IPS-NIHi7 (cell line): ENCODE data around the gene BBS5.
"Not testable (repeated sequence)": the region's sequence is repeated elsewhere in the genome, so short reads cannot be mapped to it uniquely, and the experiment has no call there.

Source experiments
- DNase-seq: peaks from one replicate; pipeline ENCODE4 v3.0.0; 2012; ENCODE audit warnings: mixed read lengths; ENCODE audit errors: extremely low spot score

BBS5 gene

DNA sequence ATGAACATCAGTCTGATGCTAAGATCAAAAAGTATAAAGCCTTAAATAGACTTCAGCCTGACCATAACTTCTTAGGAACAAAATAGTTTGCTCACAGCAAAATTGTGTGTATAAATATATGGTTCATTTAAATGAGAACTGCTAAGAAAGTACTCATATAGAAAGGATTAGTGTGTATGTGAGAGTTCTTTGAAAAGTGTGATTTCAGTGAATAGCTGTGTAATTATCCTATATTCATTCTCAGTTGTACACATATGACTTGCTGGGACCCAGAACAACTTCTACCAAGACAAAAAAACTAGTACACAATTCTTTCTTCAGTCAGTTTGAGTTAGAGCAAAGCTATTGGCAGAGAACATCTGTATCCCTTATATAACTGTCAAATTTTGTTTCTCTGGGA is 7.2 kb downstream of the BBS5 start:
- DNase-seq = no peak

DNA sequence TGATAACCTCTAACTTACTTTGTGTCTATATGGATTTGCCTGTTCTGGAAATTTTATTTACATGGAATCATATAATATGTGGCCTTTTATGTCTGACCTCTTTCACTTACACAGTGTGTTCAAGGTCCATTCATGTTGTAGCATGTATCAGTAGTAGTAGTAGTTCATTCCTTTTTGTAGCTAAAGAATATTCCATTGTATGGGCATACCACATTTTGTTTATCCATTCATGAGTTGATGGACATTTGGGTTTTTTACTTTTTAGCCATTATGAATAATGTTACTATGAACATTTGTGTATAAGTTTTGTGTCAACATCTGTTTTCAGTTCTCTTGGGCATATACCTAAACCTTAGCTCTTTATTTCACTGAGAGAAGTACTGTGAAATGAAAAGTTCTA is 11.5 kb downstream of the BBS5 start:
- DNase-seq = no peak

DNA sequence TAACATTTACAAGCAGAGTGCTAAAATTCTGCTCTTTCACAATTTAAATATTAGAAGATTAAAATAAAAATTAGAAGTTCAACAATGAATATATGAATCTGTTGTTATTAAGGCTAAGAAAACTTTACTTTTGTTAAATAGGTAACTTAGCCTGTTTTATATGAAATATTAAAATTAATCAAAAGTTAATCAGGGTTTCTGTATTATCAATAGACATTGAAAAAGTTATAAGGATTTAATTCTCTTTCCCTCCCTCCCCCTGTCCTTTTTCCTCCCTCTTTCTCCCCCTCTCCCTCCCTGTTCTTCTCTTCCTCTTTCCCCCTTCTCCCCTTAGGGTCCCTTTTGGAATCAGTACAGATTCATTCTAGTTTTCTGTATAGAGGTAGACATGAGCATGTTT is 12.1 kb downstream of the BBS5 start:
- no peak for DNase-seq

DNA sequence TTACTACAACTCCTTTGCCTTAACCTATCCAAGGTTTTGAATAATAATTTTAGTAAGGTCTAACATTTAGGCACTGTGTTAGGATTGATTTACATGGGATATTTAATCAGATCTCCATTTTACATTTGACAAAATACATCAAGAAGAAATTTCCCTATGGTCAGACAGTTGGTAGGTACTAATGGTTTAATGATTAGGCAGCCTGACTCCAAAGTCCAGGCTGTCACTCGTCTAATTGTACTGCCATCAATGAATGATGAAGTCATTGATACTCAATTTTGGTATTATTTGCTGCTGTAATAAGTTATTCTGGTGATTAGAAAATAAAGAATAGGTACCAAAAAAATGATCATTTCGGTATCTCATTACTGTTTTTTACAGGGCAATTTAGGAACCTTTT is 14.1 kb downstream of the BBS5 start:
- no peak for DNase-seq

DNA sequence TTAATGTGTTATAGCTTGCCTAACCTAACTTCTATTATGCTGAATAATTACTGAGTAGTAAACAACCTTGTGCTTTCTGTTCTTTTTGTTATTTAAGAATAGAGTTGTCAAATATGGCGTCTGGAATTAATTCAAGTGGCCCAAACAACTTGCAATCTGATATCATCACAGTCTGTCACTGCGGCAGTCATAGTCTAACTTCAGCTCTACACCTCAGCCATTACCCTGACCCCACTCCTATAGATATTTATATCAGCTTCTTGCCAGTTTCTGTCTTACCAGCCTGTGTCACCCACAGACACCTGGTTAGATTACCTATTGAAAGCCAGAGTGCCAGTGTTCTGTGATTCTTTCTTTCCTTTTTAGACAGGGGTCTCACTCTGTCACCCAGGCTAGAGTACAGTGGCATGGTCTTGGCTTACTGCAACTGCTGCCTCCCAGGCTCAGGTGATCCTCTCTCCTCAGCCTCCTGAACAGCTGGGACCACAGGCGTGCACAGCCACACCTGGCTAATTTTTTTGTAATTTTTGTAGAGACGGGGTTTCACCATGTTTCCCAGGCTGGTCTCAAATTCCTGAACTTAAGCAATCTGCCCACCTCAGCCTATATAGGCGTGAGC is 16.1 kb downstream of the BBS5 start:
- no peak for DNase-seq

DNA sequence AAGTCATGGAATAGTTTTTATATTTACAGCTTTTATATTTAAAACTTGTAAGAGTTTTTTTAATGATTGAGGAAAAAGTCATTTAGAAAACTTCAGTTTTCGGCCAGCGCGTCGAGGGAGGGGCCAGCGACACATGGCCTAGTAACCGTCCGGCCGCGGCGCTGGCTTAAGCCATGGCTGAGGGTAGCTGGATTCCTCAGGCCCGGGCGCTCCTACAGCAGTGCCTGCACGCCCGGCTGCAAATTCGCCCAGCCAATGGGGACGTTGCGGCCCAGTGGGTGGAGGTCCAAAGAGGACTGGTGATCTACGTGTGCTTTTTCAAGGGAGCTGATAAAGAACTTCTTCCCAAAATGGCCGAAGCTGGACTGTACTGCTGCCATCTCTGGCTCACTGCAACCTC is 25.4 kb downstream of the BBS5 start:
- DNase-seq = no peak

DNA sequence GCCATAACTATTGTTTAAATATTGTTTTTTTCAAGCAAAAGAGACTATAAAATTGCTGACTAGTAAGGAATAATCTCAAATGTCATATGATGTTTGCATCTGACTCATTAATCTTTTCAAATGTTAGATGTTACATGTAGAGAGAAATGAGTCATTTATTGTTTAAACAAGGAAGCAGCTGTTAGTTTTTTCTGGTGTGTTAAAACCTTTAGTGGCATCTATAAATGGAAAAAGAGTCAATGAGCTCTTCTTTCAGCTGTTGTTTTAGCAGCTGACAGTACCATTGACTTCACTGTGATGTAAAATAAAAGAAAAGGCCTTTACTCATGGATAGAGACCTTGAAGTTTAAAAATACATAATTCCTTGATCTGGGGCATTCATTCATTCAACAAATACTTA is 28.4 kb downstream of the BBS5 start:
- no peak for DNase-seq

DNA sequence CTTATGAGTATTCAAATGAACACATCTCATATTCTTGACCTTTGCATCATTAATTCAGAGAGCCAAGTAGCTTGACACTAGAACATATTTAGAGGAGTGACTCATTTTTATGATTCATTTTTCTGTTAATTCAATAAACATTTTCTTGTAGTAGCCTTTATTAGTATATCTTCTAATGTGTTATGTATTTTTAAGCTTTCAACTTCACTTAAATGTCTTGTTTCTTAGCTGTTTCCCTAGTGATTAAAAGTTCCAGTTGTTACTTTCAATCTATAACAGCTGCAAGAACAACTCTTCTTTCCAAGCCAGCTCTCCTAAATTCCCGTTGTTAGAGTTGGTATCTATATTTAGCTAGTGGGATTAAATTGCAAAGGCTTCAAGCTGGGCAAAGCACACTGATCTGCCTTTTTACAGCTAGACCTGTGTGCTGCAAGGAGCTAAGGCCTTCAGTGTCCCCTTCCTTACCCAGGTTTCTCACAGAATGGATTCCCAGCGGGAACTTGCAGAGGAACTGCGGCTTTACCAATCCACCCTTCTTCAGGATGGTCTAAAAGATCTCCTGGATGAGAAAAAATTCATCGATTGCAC is 30.1 kb downstream of the BBS5 start, which contains the start of gene KLHL41:
TSS of gene KLHL41 (plus strand) at position 405 of the 588 bp plus-strand sequence. CDS start at position 482, 77 bp downstream.
- peak; percentile 18 for DNase-seq

DNA sequence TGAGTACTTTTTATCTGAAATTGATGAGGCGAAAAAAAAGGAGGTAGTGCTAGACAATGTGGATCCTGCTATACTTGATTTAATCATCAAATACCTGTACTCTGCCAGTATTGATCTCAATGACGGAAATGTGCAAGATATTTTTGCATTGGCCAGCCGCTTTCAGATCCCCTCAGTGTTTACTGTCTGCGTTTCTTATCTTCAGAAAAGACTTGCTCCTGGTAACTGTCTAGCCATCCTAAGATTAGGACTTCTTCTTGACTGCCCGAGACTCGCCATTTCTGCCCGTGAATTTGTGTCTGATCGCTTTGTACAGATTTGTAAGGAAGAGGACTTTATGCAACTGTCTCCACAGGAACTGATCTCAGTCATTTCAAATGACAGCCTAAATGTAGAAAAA is 30.7 kb downstream of the BBS5 start:
- DNase-seq = no peak

DNA sequence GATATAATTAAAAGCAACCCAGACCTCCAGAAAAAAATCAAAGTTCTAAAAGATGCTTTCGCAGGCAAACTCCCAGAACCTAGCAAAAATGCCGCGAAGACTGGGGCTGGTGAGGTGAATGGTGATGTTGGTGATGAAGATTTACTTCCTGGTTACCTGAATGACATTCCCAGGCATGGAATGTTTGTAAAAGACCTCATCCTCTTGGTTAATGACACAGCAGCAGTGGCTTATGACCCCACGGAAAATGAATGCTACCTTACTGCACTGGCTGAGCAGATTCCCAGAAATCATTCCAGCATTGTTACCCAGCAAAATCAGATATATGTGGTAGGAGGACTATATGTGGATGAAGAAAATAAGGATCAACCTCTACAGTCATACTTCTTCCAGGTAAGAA is 31.2 kb downstream of the BBS5 start:
- no peak for DNase-seq

DNA sequence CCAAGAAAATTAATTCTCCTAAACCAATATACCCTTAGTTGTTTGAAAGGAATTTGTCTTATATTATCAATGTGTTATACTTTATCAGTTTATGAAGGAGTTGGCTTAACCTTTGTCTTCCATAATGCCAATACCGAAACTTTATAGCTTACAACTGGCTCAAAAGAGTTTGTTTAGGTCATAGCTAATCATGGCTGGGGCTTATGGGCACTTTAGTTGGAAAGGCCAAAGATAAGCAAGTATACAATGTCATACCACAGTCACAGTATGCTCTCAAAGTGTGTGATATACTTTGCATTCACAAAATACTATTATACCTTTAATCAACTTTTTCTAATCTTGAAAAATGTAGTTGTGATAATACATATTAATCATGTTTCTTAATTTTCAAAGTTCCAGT is 32.5 kb downstream of the BBS5 start:
- DNase-seq = no peak

DNA sequence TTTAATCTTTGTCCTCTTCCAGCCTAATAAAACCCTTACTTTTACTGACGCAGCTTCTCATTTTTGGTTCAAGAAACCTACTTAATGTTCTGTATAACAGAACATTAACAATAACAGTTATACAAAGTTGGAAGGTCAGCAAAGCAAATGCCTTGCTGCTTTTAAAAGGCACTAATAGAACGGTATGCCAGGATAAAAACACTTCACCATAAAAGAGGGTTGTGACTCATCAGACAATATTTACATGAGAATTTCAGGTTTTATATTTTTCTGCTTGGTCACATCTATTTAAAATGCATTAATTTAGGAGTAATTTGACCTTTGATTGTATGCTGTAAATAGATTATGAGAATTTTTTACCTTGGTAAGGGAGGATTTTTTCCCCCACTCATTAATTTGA is 33.2 kb downstream of the BBS5 start:
- no peak for DNase-seq

DNA sequence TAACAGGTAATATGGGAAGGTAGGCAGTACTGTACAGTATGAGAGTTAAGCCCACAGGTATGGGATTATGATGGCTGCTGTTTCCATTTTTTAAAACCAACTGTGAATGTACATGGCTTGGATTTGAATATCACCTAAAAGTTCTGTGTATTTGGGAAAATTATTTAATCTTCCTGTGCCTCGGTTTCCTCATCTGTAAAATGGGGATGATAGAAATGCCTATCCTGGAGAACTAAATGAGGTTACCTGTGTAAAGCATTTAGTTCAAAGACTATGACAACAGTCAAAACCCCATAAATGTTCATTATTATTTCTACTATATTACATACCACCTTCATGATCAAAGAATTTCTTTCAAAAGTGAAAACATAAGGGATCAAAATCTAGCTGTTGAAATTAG is 33.8 kb downstream of the BBS5 start:
- DNase-seq = no peak

DNA sequence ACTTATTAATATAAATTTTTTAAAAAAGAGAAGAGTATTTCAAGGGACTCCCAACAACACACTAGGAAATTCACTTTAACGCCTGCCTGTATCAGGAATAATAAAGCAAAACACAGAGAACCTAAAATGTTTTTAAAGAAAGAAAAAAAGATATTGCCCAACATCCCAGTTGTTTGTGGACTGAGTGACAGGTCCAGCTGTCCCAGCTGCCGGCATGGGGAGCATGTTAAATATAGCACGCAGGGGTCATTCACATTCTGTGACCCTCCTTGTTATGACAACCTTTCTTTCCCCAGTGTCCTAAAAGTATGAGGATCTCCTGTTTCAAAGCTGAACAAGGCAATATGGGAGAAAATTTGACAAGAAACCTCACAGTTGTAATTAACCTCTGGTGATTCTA is 34.6 kb downstream of the BBS5 start:
- DNase-seq = no peak

DNA sequence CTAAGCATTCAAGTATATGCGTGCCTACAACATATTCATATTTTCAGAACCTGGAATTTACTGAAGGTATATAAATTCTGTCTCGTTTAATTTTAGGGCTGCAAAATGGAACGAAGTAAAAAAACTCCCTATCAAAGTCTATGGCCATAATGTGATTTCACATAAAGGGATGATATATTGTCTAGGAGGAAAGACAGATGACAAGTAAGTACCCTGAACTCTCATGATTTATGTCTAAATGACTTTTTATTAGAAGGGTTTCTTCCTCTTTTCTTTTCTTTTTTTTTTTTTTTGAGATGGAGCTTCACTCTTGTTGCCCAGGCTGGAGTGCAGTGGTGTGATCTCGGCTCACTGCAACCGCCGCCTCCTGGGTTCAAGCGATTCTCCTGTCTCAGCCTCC is 35.5 kb downstream of the BBS5 start:
- DNase-seq = not testable (repeated sequence)

DNA sequence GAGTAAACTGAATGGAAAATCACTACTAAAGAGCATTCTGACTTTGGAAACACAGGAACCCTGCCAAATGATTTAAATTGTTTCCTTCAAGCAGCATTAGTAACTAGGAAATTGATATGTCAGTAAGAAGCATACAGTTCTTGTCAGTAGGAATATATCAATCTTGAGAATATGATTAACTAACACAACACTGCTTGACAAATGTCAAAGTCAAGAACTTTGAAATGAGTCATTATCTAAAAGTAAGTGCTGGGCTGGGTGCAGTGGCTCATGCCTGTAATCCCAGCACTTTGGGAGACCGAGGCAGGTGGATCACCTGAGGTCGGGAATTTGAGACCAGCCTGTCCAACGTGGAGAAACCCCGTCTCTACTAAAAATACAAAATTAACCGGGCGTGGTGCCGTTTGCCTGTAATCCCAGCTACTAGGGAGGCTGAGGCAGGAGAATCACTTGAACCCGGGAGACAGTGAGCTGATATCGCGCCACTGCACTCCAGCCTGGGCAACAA is 37.2 kb downstream of the BBS5 start:
- DNase-seq = not testable (repeated sequence)

DNA sequence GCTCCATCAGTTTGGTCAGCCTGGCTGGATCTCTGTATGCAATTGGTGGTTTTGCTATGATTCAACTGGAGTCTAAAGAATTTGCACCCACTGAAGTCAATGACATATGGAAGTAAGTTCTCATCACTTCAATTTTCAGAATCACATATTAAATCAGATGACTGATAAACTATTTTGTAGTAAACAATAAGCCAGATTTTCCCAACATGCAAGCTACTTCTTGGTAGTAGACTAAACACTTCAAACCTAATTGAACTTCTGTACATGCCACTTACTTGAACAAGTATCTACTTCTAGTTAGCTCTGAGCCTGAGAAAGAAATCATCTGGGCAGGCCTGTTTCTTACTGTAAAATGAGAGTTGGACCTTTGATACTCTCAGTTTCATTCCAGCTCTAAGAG is 41.6 kb downstream of the BBS5 start:
- DNase-seq = no peak

DNA sequence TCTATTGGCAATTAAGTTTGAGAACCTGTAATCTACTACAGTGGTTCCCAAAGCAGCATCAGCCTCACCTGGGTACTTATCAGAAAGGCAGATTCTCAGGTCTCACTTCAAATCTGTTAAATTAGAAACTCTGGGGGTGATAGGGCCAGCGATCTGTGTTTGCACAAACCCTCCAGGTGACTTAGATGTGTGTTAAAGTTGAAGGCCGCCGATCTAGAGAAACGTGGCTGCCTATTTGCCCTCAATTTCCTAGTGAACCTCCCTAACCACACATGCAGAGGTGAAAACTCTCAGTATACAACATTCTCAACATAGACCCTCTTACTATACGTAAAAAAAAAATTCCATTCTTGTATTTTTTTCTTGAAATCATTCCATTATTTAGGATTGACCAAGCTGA is 44.4 kb downstream of the BBS5 start:
- no peak for DNase-seq

DNA sequence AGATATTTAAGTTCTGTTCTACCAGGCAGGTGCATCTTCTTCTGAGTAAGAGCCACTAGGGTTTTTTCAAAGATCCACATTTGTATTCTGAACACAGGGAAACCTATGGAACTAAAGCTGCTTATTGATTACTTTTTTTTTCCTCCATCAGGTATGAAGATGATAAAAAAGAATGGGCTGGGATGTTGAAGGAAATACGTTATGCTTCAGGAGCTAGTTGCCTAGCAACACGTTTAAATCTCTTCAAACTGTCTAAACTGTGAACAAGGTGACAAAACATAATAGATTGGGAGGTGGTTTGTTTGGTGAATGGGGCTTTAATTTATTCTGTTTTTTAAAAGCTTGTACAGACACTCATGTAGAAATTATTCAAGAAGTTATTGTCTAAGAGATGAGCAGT is 46.1 kb downstream of the BBS5 start:
- DNase-seq = no peak

DNA sequence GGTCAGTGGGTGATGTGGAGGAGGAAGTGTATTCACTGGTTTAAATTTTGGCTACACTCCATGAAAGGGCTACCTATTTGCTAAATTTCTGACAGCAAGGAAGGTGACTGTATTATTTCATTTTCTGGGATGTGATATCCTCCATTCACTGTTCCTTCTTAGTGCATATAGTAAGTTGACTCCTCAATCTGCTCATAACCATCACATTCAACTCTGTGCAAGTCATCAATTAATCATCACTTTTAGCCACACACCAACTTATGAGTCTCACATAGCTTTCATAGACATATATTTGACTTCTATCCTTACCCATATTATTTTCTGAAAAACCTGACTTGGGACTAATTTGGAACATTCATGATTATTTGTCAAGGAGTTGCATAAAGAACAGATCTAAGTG is 47.2 kb downstream of the BBS5 start:
- DNase-seq = no peak

DNA sequence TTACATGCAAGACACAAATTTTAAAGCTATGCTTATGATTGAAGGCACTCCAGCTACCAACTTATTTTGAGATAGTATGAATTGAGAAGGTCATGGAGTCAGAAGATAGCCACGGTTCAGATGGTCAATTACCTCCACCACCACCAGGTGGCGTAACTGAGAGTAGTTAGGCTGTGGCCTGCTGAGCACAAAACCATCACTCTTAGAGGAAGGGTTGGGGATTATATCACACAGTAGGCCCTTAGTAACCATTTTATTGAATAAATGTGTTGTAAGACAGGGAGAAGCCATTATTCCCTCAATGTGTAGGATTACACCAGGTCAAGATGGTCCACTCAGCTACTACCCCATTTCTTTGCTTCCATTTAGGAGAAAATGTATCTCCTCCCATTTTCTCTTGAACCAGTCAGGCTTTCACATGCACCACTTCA is 49.0 kb downstream of the BBS5 start:
- peak; percentile 73 for DNase-seq

DNA sequence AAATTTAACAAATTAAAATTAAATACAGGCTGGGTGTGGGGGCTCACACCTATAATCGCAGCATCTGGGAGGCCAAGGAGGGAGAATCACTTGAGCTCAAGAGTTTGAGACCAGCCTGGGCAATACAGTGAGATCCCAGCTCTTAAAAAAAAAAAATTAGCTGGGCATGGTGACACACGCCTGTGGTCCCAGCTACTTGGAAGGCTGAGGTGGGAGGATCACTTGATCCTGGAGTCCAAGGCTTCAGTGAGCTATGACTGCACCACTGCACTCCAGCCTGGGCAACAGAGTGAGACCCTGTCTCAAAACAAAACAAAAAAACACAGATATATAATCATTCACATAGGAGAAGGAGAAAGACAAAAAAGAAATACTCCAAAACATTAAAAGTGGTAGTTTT is 60.2 kb downstream of the BBS5 start:
- not testable (repeated sequence) for DNase-seq

DNA sequence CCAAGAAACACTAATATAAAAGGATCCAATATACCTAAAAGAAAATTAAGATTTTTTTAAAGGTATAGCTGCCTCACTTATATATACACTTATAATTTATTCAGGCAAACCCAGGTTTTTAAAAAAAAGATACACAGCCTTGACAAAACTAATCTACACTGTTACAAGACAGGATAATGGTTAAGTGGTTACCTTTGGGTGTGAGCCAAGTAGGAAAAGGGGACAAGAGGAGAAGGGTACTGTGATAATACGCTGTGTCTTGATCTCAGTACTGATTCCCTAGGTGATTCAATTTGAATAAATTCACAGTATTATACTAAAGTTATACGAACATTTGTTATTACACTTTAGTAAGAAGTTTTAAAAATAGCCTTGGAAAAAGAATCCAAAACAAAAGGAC is 60.9 kb downstream of the BBS5 start:
- no peak for DNase-seq

DNA sequence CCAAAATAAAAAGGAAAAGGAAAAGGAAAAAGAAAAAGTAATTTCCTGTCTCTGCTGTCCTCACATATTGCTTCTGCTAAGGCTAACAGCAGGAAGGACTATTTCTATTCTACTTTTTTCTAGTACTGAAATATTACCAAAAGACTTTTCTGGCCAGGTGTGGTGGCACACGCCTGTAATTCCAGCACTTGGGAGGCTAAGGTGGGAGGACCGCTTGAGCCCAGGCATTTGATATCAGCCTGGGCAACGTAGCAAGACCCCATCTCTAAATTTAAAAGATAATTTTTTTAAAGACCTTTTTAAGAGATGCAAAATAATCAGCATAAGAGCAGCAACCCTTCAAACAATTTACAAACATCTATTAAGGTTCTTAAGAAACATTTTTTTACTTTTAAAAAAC is 63.1 kb downstream of the BBS5 start:
- no peak for DNase-seq
